Activated CD8-positive, alpha-beta memory T cell treated with anti-CD3 and anti-CD28 coated beads, Interleukin-2, amount 50 U/mL, for 4 hours (primary cell): ENCODE data around the gene HAT1.
"Not testable (repeated sequence)": the region's sequence is repeated elsewhere in the genome, so short reads cannot be mapped to it uniquely, and the experiment has no call there.

Source experiments
- DNase-seq: peaks from one replicate; pipeline ENCODE4 v3.0.0-alpha.2; 2020

The HAT1 gene

GRCh38 chr2:171922230-171923022, at the start of gene HAT1:
TSS of gene HAT1 (plus strand) at chr2:171922461. CDS start at chr2:171922501, 40 bp downstream.
- DNase-seq: peak; percentile 98

GRCh38 chr2:171874517-171874916, 47.7 kb upstream of the HAT1 start:
- DNase-seq: no peak

GRCh38 chr2:171874963-171875362, 47.3 kb upstream of the HAT1 start:
- DNase-seq: no peak

GRCh38 chr2:171878481-171878993, 43.7 kb upstream of the HAT1 start:
- DNase-seq: no peak

GRCh38 chr2:171879865-171880264, 42.4 kb upstream of the HAT1 start:
- DNase-seq: no peak

- DNase-seq: no peak
These were observed 41.5 kb upstream of the HAT1 start for GRCh38 chr2:171880774-171881173.

- DNase-seq: no peak
These were observed 40.0 kb upstream of the HAT1 start for GRCh38 chr2:171882089-171882769.

GRCh38 chr2:171883275-171883893, 38.9 kb upstream of the HAT1 start:
- no peak for DNase-seq

- DNase-seq: no peak
These were observed 32.9 kb upstream of the HAT1 start for GRCh38 chr2:171889333-171889732.

GRCh38 chr2:171889808-171890207, 32.5 kb upstream of the HAT1 start:
- DNase-seq: no peak

GRCh38 chr2:171893196-171893823, 29.0 kb upstream of the HAT1 start:
- DNase-seq: no peak

- DNase-seq: peak; percentile 69
These were observed 28.2 kb upstream of the HAT1 start, which contains the start of gene SLC25A12 for GRCh38 chr2:171893824-171894611. TSS of gene SLC25A12 (minus strand) at chr2:171894244. CDS start at chr2:171894214, 30 bp downstream.

- DNase-seq: no peak
These were observed 27.7 kb upstream of the HAT1 start for GRCh38 chr2:171894612-171894947.

- no peak for DNase-seq
These were observed 26.5 kb upstream of the HAT1 start for GRCh38 chr2:171895786-171896185.

GRCh38 chr2:171899623-171900282, 22.5 kb upstream of the HAT1 start:
- DNase-seq: not testable (repeated sequence)

GRCh38 chr2:171902840-171903420, 19.3 kb upstream of the HAT1 start:
- DNase-seq: no peak

GRCh38 chr2:171908235-171908634, 14.0 kb upstream of the HAT1 start:
- no peak for DNase-seq

GRCh38 chr2:171909266-171909665, 13.0 kb upstream of the HAT1 start:
- no peak for DNase-seq

- no peak for DNase-seq
These were observed 11.8 kb upstream of the HAT1 start for GRCh38 chr2:171910494-171910893.

- no peak for DNase-seq
These were observed 8.7 kb upstream of the HAT1 start for GRCh38 chr2:171913517-171913916.

- no peak for DNase-seq
These were observed 2.8 kb upstream of the HAT1 start for GRCh38 chr2:171919453-171919852.

- no peak for DNase-seq
These were observed 361 bp upstream of the HAT1 start for GRCh38 chr2:171921970-171922229.
